GM10847 (cell line): ENCODE measurements around the gene AIP.
A peak's percentile ranks its signal among the peaks of the same experiment; 100 is the strongest.

Source experiments
- POLR2A ChIP-seq: IDR thresholded peaks from 2 replicates; pipeline ENCODE4 v1.6.1; 2011; ENCODE audit not compliant: insufficient read length; ENCODE audit errors: extremely low read depth

Gene AIP

DNA sequence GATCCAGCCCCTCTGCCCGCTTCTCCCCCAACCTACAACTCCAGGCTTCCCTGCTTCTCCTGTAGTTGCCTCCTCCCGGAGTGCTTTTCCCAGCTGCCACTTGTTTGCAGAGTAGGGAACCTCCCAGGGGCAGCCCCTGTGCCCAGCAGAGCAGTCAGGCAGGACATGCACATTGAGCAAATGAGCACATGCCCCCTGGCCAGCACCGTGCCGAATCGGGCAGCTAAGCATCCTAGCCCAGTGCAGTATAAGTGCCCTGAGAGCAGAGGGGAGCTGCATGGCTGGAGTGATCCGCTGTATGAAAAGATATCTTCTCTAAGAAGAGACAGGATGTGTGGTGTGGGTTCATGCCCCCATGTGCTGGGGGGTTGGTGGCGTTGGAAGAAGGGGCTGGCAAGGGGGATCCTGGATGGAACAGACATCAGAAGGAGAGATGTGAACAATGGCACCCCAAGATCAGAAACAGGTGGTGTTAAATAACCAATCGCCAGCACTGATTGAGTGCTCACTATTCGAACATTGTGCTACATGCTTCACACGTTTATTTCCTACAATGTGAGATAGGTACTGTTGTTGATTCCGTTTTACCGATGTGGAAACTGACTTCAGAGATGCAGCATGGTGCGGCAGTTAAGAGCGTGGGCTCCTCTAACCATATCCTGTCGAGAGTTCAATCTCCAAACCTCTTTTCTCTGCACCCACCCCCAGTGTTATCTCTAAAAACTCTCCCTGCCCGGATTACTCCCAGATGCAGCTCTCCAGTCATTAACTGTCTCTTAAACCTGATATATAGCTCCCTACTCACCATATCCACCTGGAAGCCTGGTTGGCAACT lies 1.2 kb downstream of the AIP start:
- TF ChIP-seq POLR2A, result no peak

DNA sequence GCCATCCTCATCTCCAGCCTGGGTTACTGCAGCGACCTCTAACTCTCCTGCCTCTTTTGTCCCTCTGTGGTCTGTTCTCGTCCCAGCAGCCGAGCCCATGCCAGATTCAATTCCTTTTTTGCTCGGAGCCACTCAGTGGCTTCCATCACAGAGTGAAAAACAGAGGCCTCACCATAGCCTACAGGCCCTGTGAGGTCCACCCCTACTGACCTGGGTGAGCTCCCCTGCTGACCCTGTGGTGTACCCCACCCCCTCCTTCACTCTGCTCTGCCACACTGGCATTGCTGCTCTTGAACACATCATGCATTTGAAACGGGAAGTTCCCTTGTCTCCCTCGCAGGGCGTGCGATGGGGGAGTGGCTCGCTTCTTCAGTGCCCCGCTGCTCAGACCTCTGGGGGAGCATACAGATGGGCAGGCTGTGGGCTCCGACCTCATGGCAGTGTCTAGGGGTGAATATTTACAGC lies 2.1 kb downstream of the AIP start:
- peak; percentile 33 for TF ChIP-seq POLR2A

DNA sequence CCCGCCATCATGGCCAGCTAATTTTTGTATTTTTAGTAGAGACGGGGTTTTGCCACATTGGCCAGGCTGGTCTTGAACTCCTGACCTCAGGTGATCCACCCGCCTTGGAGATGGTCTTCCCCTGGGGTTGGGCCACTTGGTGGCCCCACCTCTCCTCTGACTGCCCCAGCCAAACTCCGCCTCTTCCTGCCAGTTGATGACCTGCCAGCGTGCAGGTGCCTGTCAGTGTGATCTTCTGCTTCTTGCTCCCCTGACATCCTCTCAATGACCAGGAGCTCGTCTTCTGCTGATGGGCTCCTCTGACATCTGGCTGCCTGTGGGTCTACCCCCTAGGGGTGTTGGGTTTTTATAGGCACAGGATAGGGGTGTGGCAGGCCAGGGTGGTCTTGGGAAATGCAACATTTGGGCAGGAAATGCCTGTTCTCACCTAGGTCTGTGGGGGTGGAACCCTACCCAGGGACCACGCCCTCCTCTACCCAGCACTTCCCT lies 3.1 kb downstream of the AIP start:
- peak; percentile 48 for TF ChIP-seq POLR2A

DNA sequence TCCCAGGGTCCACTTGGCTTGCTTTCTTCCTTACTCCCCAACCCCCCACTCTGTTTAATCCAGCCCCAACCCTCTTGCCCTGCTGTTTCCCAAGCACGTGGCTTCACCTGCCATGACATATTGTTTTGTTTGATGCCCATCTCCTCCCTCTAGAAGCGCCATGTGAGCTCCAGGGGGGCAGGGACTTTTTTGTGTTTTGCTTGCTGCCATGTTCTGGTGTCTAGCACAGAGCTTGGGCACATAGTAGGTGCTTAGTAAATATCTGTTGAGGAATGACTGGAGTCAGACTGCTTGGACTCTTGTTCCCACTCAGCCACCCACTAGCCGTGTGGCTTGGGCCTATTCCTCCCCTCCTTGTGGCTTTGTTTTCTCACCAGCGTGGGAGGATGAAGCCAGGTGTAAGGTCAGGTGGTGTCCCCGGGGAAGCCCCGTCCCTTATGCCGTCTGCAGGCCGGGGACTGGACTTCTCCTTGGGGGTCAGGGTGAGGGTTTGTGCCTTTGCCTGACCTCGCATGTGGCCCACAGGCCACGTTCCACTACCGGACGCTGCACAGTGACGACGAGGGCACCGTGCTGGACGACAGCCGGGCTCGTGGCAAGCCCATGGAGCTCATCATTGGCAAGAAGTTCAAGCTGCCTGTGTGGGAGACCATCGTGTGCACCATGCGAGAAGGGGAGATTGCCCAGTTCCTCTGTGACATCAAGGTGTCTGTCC lies 3.8 kb downstream of the AIP start:
- no peak for TF ChIP-seq POLR2A

DNA sequence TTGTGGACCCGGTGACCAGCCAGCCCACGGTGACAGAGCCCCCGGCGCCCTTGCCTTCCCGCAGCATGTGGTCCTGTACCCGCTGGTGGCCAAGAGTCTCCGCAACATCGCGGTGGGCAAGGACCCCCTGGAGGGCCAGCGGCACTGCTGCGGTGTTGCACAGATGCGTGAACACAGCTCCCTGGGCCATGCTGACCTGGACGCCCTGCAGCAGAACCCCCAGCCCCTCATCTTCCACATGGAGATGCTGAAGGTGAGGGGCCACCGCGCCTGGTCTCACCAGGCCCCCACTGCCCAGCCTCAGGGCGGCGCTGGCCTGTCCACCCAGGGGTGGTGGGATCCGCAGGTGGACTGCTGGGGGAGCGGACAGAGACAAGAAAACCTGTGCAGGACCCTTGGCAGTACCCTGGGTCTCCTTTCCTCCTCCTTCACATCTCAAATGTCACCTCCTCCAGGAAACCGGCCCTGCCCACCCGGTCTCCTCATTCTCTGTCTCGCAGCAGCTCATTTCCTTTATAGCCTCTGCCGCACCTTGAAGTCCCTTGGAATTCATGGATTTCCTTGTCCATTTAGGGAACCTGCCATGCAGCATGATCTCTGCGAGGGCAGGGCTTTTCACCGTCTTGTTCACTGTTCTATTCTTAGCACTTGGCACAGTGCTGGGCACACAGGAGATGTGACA lies 6.5 kb downstream of the AIP start:
- no peak for TF ChIP-seq POLR2A

DNA sequence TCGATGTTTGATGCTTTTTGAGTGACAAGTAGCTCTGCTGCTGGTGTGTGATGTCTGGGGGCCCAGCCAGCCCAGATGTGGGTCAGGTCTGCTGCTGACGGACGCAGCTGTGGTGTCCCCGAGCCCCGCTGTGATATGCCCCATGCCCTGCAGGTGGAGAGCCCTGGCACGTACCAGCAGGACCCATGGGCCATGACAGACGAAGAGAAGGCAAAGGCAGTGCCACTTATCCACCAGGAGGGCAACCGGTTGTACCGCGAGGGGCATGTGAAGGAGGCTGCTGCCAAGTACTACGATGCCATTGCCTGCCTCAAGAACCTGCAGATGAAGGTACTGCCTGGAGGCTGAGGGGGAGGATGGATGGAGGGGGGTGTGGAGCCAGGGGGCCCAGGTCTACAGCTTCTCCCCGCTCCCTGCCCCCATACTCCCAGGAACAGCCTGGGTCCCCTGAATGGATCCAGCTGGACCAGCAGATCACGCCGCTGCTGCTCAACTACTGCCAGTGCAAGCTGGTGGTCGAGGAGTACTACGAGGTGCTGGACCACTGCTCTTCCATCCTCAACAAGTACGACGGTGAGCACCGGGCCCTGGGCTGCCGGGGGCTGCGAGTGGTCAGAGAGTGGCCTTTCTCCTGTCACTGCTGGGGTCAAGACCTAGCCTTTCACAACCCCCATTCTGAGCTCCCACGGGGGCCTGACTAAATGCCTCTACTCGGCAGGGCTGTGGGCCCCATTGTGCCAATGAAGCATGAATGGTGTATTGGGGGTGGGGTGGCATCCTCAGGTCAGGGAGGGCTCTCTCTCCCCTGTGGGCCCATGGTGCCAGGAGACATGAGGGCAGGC lies 7.3 kb downstream of the AIP start:
- no peak for TF ChIP-seq POLR2A

DNA sequence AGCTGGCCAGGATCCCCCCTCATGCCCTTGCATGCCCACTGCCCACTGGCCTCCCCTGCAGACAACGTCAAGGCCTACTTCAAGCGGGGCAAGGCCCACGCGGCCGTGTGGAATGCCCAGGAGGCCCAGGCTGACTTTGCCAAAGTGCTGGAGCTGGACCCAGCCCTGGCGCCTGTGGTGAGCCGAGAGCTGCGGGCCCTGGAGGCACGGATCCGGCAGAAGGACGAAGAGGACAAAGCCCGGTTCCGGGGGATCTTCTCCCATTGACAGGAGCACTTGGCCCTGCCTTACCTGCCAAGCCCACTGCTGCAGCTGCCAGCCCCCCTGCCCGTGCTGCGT lies 7.9 kb downstream of the AIP start:
- no peak for TF ChIP-seq POLR2A

DNA sequence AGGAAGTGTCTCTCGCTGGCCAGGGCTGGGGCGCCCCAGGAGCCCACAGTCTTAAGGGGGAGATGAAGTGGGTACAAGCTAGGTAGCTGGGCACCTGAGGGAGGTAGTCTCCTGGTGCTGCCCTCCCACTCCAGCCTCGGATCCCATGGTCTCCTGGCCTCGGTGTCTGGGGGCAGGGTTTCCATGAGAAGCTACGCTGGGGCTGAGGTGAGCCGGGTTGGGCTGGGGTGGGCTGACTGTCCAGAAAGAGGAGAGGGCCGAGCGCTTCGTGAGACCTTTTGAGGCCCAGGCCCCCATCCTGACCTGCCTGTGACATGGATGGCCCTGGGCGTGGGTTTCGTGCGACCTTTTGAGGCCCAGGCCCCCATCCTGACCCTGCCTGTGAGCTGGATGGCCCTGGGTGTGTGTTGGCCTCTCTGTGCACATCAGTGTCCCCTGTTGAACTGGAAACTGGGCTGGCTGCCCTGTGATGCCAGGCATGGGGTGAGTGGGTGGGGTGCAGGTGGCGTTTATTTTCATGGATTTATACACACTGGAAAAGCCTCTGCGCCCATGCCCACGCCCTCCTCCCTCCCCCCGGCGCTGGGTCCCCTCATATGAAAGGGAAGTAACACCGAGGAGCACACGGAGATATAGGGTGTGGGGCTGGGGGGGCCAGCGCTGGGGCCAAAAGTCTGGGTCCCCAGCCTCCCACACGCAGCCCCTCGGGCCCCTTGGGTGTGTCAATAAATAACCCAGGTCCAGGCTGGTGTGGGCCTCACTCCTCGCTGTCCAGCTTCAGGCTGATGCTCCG lies 8.6 kb downstream of the AIP start:
- no peak for TF ChIP-seq POLR2A

DNA sequence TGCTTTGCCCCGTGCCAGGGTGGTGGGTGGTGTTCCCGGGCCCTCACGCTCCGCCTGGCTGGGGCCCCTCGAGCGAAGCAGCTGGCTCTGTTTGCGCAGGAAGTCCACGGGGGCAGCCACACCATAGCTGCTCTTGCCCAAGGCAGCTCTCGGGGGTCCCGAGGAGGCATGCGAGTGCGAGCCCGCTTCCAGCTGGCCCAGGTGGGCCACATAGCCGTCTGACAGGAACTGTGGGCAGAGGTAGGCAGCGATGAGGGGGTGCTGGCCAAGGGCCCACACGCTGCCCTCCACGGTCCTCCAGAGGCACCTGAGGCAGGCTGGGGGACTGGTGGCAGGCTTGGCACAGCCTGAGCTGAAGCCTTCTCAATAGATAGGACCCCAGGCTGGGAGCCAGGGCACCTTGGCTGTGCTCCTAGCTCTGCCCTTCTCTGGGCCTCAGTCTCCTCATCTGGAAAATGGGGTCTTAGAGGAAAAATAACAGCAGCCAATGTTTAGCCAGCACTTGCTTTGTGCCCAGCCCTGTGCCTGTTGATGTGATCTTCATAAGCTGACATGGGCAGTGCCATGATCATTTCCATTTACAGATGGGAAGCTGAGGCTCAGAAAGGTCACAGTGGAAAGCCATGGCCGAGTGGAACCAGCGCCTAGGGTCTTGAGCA lies 9.4 kb downstream of the AIP start:
- no peak for TF ChIP-seq POLR2A

DNA sequence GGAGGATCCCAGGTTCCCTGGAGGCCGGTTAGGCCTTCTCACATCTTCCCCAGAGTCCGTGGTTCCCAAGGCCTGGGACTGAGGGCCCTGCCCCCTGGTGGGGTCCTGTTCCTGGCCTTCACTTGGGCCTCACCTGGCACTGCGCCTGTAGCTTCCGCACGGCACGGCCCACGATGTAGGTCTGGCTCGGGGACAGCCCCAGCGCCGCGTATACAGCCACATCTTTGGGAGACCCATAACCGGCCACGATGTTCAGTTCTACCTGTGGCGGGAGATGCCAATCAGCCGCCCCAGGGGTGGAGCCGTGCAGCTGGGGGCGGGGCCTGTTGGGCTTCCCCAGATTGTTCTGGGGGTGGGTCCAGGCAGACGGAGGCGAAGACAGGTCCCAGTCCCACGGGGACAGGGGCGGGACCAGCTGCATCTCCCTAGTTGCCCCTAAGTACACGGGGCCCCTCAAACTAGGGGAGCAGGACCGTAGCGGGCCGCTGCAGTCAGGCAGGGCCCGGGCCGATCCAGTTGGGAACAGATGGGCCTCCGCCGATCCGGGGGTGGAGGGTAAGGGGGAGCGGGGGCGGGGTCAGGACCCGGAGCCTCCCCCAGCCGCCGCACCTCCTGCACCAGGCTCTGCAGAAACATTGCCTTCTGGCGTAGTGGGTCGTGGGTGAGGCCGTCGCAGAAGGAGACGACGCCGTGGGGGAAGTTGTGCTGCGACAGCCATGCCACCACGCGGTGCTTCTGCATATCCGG lies 10.1 kb downstream of the AIP start:
- no peak for TF ChIP-seq POLR2A

DNA sequence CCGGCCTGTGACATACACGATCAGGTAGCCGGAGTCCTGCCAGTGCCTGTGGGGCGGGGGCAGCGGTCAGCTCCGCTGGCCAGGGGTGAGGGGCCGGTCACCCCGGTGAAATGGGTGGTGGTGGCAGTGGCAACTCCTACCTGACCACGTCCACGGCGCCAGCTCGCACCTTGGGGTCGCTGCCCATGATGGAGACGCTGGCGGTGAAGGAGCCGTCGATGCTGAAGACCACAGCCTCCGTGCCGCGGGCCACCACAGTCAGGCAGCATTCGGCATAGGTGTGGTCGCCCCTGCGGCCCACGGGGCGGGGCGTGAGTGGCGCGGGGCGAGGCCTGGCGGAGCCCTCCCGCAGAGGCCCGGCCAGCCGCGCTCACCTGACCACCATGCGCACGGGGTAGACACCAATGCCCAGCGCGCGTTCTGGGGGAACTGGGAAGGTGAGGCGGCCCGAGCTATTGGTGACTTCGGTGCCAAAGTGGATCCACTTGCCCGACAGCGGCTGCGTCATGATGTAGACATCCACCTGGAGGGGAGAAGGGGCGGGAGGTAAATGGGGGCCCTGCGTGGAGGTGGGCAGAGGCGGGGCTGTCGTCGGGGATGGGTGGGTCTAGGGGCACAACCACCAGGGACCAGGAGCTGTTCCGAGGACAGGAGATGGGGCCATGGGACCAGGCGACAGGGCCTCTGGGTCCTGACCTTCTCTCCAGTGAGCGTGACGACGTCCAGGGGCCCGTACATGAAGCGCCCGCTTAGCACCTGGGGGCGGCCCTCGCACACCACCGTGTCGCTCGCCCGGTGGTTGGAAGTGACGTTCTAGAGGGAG lies 10.9 kb downstream of the AIP start:
- TF ChIP-seq POLR2A, result no peak
